NB4 (cell line): ENCODE results near the gene HSPB1.
A peak's percentile ranks its signal among the peaks of the same experiment; 100 is the strongest.
"Not testable (repeated sequence)": the region's sequence is repeated elsewhere in the genome, so short reads cannot be mapped to it uniquely, and the experiment has no call there.

Experiments used
- DNase-seq: peaks from one replicate; pipeline ENCODE4 v3.0.0; 2010; ENCODE audit warnings: low read depth
- H3K4me3 ChIP-seq: one replicate; pipeline ENCODE4 v1.5.1; 2011; ENCODE audit warnings: mild to moderate bottlenecking, low read depth, low read length, moderate library complexity
- CTCF ChIP-seq: IDR thresholded peaks from one replicate; pipeline ENCODE4 v1.5.1; 2012; ENCODE audit warnings: low read depth, low read length
- MAX ChIP-seq: IDR thresholded peaks from 2 replicates; pipeline ENCODE4 v1.6.1; 2011; ENCODE audit warnings: low read depth, low read length
- MYC ChIP-seq: IDR thresholded peaks from 2 replicates; pipeline ENCODE4 v1.6.1; 2011; ENCODE audit warnings: low read depth, low read length
- POLR2A ChIP-seq: IDR thresholded peaks from 2 replicates; pipeline ENCODE4 v1.6.1; 2011; ENCODE audit warnings: mild to moderate bottlenecking; ENCODE audit not compliant: insufficient read length; ENCODE audit errors: extremely low read depth

HSPB1 gene

GRCh38 chr7:76283254-76284159, 19.0 kb upstream of the HSPB1 start:
- no peak for TF ChIP-seq MAX
- TF ChIP-seq MYC: no peak
- TF ChIP-seq POLR2A: no peak
- TF ChIP-seq CTCF: no peak
- no peak for DNase-seq
- no peak overlapping the region for H3K4me3 ChIP-seq

DNA sequence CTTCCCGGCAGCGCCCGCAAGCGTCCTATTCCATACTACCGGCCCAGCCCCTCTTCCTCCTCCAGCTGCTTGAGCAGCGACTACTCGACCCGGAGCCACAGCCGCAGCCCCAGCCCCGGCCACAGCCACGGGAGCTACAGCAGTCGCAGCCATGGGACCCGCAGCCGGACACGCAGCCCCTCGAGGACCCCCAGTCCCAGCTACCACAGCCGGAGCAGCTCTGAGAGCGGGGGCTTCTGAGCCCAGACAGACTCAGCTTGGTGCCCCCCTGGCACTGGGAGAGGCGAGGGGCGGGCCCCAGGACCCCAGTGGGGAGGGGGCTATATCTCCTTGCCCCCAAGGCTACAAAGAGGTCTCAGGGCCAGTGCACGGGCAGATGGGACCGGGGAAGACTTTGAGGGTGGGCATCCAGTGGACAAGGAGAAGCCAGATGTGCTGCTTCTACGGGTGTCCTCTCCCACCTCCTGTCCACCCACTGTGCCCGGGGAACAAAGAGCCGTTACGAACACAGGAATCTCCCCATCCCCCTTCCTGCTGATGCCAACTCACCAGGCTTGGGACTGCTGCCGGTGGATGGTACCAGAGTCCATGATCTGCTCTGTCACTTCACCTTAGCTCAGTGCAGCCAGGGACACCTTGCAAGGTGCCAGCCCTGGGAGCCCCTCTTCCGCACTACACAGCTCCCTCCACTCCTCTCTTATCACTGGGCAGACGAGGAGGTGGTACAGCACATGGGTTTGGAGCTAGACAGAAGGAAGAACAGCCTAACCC, 16.7 kb upstream of the HSPB1 start:
- no peak for TF ChIP-seq MYC
- TF ChIP-seq POLR2A: no peak
- TF ChIP-seq CTCF: no peak
- no peak for TF ChIP-seq MAX
- no peak overlapping the region for H3K4me3 ChIP-seq
- DNase-seq: no peak

DNA sequence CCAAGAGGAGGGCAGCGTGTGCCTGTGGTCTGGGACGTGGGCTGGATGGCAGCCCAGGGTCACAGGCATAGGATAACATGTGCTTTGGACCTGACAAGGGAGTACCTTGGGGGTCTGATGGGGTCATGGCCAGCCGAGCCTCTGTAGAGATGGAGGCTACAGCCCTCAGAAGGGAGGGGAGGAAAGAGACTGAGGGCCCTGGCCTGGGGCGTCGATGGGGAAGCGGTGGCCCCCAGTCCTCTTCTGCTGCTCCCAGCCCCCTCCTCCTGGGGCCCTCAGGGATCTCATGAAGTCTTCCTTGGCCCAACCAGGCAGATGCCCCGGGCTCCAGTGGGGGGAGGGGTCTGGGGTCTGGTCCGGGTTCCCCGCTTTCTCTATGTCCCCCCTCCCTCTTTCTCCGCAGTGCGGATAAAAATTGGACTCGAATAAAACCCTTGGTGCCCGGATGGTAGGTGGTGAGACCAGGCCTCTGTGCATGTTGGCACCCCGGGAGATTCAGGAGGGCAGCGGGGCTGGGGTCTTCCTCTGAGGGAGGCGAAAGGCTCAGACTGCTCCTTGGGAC, 15.6 kb upstream of the HSPB1 start:
- TF ChIP-seq MYC: no peak
- no peak for TF ChIP-seq CTCF
- TF ChIP-seq MAX: no peak
- no peak for TF ChIP-seq POLR2A
- H3K4me3 ChIP-seq: no peak overlapping the region
- no peak for DNase-seq

GRCh38 chr7:76290847-76291350, 11.6 kb upstream of the HSPB1 start:
- not testable (repeated sequence) for DNase-seq, H3K4me3 ChIP-seq

DNA sequence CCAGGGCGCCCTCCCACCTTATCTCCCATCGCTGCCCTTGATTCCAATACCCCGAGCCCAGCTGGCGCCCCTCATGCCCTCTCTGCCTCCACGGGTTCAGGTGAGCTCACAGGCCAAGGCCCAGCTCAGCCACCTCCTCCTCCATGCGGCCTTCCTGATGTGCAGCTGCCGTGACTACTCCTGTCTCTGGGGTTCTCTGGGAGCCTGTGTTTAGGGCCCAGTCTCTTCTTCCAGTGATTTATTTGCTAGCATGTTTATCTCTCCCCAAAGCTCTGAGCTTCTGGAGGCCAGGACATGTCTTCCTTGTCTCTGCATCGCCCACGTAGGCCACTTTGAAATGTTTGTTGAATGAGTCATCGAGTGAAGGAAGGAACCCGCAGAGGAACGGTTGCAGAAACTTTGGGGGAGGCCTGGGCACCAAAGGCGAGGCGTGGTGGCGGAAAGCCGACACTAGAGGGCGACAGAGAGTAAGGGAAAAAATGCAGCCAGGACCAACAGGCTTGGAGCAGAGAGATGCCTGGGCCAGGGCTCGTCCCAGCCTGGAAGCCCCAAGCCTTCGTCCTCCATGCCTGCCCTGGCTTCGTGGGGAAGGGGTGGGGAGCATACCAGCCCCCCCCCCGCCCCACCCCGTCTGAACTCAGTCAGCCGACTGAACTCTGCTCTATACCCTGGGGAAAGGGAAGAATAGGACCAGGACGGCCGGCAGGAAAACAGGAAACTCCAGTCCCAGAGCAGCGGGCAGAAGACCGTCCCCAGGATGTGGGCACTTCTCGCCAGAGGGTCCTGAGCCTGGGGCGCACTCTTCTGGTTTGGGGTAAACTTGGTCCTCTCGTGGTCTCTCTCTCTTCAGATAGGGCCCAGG, 10.9 kb upstream of the HSPB1 start:
- peak; percentile 97 for DNase-seq
- TF ChIP-seq MAX (peak; percentile 89), POLR2A (peak; percentile 28), MYC (peak; percentile 91), CTCF (peak; percentile 96)
- peak overlapping the region; percentile 56 for H3K4me3 ChIP-seq

DNA sequence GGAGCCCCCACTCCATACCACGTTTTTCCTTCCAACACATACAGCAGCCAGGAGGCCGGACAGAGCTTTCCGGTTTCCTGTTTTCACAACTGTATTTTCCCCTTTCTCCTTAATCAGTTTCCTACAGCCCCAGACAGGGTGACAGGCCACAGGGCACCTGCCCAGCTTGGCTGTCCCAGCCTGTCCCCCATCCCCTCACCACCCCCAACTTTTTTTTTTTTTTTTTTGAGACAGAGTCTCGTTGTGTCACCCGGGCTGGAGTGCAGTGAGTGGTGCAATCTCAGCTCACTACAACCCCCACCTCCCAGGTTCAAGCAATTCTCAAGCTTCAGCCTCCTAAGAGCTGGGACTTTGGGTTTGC, 10.3 kb upstream of the HSPB1 start:
- DNase-seq: peak; percentile 74
- H3K4me3 ChIP-seq: peak overlapping the region; percentile 56
- TF ChIP-seq POLR2A (no peak), MAX (no peak), MYC (no peak), CTCF (no peak)

DNA sequence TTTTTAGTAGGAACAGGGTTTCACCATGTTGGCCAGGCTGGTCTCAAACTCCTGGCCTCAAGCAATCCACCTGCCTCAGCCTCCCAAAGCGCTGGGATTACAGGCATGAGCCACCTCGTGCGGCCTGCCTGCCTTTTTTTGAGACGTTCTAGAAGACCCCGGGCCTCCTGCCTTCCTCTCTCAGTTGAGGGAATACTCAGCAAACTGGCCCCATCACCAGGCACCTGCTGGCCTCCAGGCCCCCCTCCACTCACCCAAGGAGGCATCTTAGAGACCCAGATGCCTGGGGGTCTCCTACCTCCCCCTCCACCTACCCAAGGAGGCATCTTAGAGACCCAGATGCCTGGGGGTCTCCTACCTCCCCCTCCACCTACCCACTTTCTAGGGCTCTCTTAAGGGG, 9.6 kb upstream of the HSPB1 start:
- DNase-seq, H3K4me3 ChIP-seq: not testable (repeated sequence)
